Neural progenitor cell (in vitro differentiated cells): ENCODE measurements around the gene KIF24. TPM values are rescaled to one million over a fixed set of nuclear protein-coding genes. Genes with fewer than 3 reads are reported as not detected.

ENCODE experiments used
- DNase-seq: peaks from one replicate; pipeline ENCODE4 v3.0.0-alpha.2; 2016; ENCODE audit warnings: low spot score
- H2AFZ ChIP-seq: fragments of 200-600 bp; sonication (generic); replicated peaks from 2 replicates; pipeline ENCODE4 v1.6.1; 2016; ENCODE audit warnings: antibody characterized with exemption
- H3F3A ChIP-seq: fragments of 200-600 bp; sonication (generic); 2 replicates; pipeline ENCODE4 v1.6.1; 2016; ENCODE audit warnings: antibody characterized with exemption, low read depth
- H3K27ac ChIP-seq: fragments of 200-600 bp; sonication (generic); 2 replicates; pipeline ENCODE4 v1.5.1; 2016; ENCODE audit warnings: mild to moderate bottlenecking
- H3K27me3 ChIP-seq: fragments of 200-600 bp; sonication (generic); 2 replicates; pipeline ENCODE4 v1.6.1; 2016; ENCODE audit warnings: mild to moderate bottlenecking, moderate library complexity
- H3K36me3 ChIP-seq: fragments of 200-600 bp; sonication (generic); 2 replicates; pipeline ENCODE4 v1.5.1; 2016
- H3K4me1 ChIP-seq: fragments of 200-600 bp; sonication (generic); 2 replicates; pipeline ENCODE4 v1.6.1; 2016; ENCODE audit warnings: mixed run types
- H3K4me2 ChIP-seq: fragments of 200-600 bp; sonication (generic); 2 replicates; pipeline ENCODE4 v1.6.1; 2016
- H3K4me3 ChIP-seq: fragments of 200-600 bp; sonication (generic); 2 replicates; pipeline ENCODE4 v1.5.1; 2016
- H3K79me2 ChIP-seq: fragments of 200-600 bp; sonication (generic); 2 replicates; pipeline ENCODE4 v1.6.1; 2016; ENCODE audit warnings: low read depth
- H3K9ac ChIP-seq: fragments of 200-600 bp; sonication (generic); 2 replicates; pipeline ENCODE4 v1.6.1; 2016
- H3K9me3 ChIP-seq: fragments of 200-600 bp; sonication (generic); 2 replicates; pipeline ENCODE4 v1.5.1; 2016; ENCODE audit warnings: low read depth
- H4K20me1 ChIP-seq: fragments of 200-600 bp; sonication (generic); 2 replicates; pipeline ENCODE4 v1.6.1; 2016; ENCODE audit warnings: low read depth
- H3K27ac Mint-ChIP-seq: 3 replicates; pipeline ENCODE4 v1.8.0; 2021; ENCODE audit warnings: mixed read lengths
- H3K27me3 Mint-ChIP-seq: 2 replicates; pipeline ENCODE4 v1.8.0; 2022; ENCODE audit warnings: low read depth, mild to moderate bottlenecking, inconsistent platforms, moderate library complexity, mixed read lengths; ENCODE audit not compliant: insufficient read depth
- H3K36me3 Mint-ChIP-seq: 3 replicates; pipeline ENCODE4 v1.8.0; 2021; ENCODE audit warnings: mixed read lengths
- H3K4me1 Mint-ChIP-seq: 3 replicates; pipeline ENCODE4 v1.8.0; 2021; ENCODE audit warnings: mixed read lengths
- H3K4me3 Mint-ChIP-seq: 3 replicates; pipeline ENCODE4 v1.8.0; 2021; ENCODE audit warnings: mild to moderate bottlenecking, moderate library complexity, mixed read lengths
- H3K9me3 Mint-ChIP-seq: 3 replicates; pipeline ENCODE4 v1.8.0; 2020; ENCODE audit warnings: mixed read lengths
- EZH2 ChIP-seq: fragments of 200-600 bp; sonication (generic); IDR thresholded peaks from 2 replicates; pipeline ENCODE4 v1.6.1; 2017; ENCODE audit warnings: antibody characterized with exemption, mild to moderate bottlenecking, moderate library complexity
- EZH2phosphoT487 ChIP-seq: fragments of 200-600 bp; sonication (generic); IDR thresholded peaks from 2 replicates; pipeline ENCODE4 v1.6.1; 2017; ENCODE audit warnings: antibody characterized with exemption
- total RNA-seq: library from RNA; depleted of rRNA; stranded (reverse); fragments of >200 nt; gene quantifications from 2 replicates; pipeline ENCODE4 v1.2.3, GENCODE V29; 2015; ENCODE audit warnings: low replicate concordance
- TF ChIP-seq, protein P1 (sequence below): fragments of 200-600 bp; sonication (generic); IDR thresholded peaks from 2 replicates; pipeline ENCODE4 v1.5.1; 2017; ENCODE audit warnings: antibody characterized with exemption, mild to moderate bottlenecking

KIF24 gene
- total RNA-seq, 1 donor from 2014 or later: 9.4 TPM

DNA sequence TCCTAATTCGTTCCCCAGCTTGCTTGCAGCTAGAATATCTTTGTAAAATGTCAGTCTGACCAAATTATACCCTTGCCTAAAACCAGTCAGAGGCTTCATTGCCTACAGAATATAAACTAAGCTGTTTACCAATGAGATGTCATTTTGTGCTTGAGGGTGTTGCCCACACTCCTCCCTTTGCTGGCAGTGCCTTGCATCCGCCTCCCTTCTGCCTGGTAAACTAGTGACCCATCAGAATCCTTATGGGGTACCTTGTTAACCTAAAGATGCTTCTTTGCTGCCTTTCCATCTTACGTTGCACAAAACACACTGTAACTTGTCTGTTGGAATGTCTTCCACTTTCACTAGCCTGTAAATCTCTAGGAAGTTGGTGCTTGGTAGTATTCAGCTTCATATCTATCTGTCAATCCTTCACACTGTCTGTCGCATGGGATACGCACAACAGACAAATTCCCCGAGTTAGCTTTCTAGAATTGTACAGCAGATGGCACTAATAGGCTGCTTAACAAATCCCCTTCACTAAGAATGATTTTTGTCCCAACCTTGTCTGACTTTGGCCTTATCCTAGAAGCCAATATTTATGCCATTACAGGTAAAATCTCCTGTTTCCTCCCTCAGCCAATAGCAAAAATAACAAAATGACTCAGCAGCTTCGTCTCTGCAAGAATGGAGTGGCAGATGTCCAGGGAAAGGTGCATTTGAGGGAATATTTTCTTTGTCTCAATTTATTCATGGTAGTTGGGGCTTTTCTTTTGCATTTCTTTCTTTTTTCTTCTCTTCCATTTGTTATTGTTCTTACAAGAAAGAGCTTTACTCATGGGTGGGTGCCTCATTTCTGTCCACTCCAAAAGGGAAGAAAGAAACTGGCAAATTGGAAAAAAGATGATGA lies 3.3 kb upstream of the KIF24 start:
- Histone ChIP-seq H3K9ac (no peak overlapping the region), H4K20me1 (peaks cover 28% of the 10 kb centered on the region), H3K27me3 (no peaks in the 10 kb centered on the region), H3K9me3 (no peaks in the 10 kb centered on the region), H3K4me1 (peaks cover 23% of the 10 kb centered on the region), H3K4me2 (no peak overlapping the region), H2AFZ (no peak overlapping the region), H3K4me3 (no peak overlapping the region), H3K36me3 (no peaks in the 10 kb centered on the region), H3F3A (peaks cover 44% of the 10 kb centered on the region), H3K79me2 (peaks cover 42% of the 10 kb centered on the region), H3K27ac (no peak overlapping the region)
- no peak overlapping the region for H3K27ac Mint-ChIP-seq
- peaks cover 39% of the 10 kb centered on the region for H3K4me1 Mint-ChIP-seq
- DNase-seq: peak; percentile 58
- H3K27me3 Mint-ChIP-seq: peaks cover 3% of the 10 kb centered on the region
- no peaks in the 10 kb centered on the region for H3K36me3 Mint-ChIP-seq
- peak overlapping the region; percentile 2 for H3K4me3 Mint-ChIP-seq
- no peaks in the 10 kb centered on the region for H3K9me3 Mint-ChIP-seq
- TF ChIP-seq, protein P1, sequence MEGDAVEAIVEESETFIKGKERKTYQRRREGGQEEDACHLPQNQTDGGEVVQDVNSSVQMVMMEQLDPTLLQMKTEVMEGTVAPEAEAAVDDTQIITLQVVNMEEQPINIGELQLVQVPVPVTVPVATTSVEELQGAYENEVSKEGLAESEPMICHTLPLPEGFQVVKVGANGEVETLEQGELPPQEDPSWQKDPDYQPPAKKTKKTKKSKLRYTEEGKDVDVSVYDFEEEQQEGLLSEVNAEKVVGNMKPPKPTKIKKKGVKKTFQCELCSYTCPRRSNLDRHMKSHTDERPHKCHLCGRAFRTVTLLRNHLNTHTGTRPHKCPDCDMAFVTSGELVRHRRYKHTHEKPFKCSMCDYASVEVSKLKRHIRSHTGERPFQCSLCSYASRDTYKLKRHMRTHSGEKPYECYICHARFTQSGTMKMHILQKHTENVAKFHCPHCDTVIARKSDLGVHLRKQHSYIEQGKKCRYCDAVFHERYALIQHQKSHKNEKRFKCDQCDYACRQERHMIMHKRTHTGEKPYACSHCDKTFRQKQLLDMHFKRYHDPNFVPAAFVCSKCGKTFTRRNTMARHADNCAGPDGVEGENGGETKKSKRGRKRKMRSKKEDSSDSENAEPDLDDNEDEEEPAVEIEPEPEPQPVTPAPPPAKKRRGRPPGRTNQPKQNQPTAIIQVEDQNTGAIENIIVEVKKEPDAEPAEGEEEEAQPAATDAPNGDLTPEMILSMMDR: peak; percentile 58
- no peak for TF ChIP-seq EZH2phosphoT487

DNA sequence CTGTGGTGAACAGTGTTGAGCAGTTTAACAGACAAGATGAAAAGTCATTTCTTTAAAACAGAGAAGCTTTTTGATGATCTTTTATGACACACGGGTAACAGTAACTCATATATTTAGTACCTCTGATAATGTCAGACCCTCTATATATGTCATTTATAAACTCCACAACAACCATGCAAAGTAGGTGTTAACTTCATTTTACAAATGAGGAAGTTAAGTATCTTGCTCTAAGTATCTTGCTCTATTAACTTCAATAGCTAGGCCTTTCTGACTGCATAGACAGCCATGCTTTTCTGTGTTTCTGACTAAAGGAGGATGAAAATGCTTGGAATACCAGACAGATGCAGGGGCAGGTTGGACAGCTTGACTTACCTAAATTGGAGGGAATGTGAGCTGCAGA lies 2.1 kb upstream of the KIF24 start:
- Histone ChIP-seq H3K27me3 (no peaks in the 10 kb centered on the region), H3K9ac (no peak overlapping the region), H3K9me3 (no peaks in the 10 kb centered on the region), H3K27ac (no peak overlapping the region), H3K36me3 (no peaks in the 10 kb centered on the region), H3K4me3 (no peak overlapping the region), H3F3A (peaks cover 44% of the 10 kb centered on the region), H4K20me1 (peaks cover 28% of the 10 kb centered on the region), H3K79me2 (peaks cover 50% of the 10 kb centered on the region), H2AFZ (no peak overlapping the region), H3K4me2 (no peak overlapping the region), H3K4me1 (peaks cover 23% of the 10 kb centered on the region)
- H3K4me3 Mint-ChIP-seq: no peak overlapping the region
- DNase-seq: no peak
- H3K27ac Mint-ChIP-seq: no peak overlapping the region
- no peaks in the 10 kb centered on the region for H3K9me3 Mint-ChIP-seq
- H3K27me3 Mint-ChIP-seq: peaks cover 3% of the 10 kb centered on the region
- no peaks in the 10 kb centered on the region for H3K36me3 Mint-ChIP-seq
- peaks cover 45% of the 10 kb centered on the region for H3K4me1 Mint-ChIP-seq
- TF ChIP-seq, protein P1: no peak
- TF ChIP-seq EZH2phosphoT487 (no peak), EZH2 (no peak)

DNA sequence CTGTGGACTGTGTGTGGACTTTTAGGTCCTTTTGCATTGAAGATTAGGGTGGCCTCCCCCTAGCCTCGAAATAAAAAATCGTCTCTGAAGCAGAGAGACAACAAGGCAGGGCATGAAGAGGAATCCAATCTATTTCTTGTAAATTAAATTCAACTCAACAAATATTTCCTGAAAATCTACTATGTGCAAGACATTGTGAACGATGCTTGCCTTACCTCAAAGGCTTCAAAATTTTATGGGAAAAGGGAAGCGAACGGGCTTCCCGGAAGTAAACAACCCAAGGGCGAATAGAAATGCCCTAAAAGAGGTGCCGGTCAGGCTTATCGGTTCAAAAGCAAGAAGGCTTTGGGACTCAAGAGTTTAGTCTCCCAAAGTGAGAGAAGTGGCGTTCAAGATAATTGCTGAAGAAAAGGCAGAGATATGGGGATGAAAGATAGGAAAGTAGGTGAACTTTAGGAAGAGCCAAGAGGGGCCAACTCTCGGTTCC lies 525 bp downstream of the KIF24 start:
- peaks cover 7% of the 10 kb centered on the region for H3K4me1 ChIP-seq
- peaks cover 32% of the 10 kb centered on the region for H3F3A ChIP-seq
- H3K36me3 Mint-ChIP-seq: no peaks in the 10 kb centered on the region
- H3K4me3 Mint-ChIP-seq: peak overlapping the region; percentile 97
- peaks cover 15% of the 10 kb centered on the region for H4K20me1 ChIP-seq
- H3K27me3 ChIP-seq: no peaks in the 10 kb centered on the region
- H3K36me3 ChIP-seq: no peaks in the 10 kb centered on the region
- TF ChIP-seq EZH2: no peak
- H3K4me2 ChIP-seq: peak overlapping the region; percentile 87
- H3K9me3 ChIP-seq: no peaks in the 10 kb centered on the region
- H3K27me3 Mint-ChIP-seq: peaks cover 3% of the 10 kb centered on the region
- H3K27ac Mint-ChIP-seq: peak overlapping the region; percentile 97
- H3K9me3 Mint-ChIP-seq: no peaks in the 10 kb centered on the region
- H3K79me2 ChIP-seq: peaks cover 58% of the 10 kb centered on the region
- peak overlapping the region; percentile 84 for H3K9ac ChIP-seq
- H3K4me1 Mint-ChIP-seq: peaks cover 33% of the 10 kb centered on the region
- H2AFZ ChIP-seq: peak overlapping the region; percentile 89
- peak overlapping the region; percentile 77 for H3K4me3 ChIP-seq
- H3K27ac ChIP-seq: no peak overlapping the region
- DNase-seq: peak; percentile 13

DNA sequence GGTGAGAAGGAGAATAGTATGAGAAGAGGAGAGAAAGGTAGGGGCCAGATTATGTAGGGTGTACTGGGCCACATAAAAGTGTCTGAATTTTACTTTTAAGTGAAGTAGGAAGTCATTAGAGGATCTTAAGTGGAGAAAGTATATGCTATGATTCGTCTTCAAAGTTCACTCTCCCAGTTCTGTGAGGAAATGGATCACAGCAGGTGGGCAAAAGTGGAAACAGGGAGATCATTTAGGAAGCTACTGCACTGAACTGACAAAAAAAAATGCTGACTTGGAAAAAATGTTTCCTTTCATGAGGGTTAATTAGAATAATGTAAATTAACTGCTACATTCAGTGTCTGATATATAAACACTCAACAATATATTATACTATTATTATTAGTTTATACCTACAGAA lies 2.4 kb downstream of the KIF24 start:
- no peaks in the 10 kb centered on the region for H4K20me1 ChIP-seq
- H3K4me1 Mint-ChIP-seq: peaks cover 25% of the 10 kb centered on the region
- no peak for TF ChIP-seq EZH2phosphoT487
- no peak for TF ChIP-seq EZH2
- TF ChIP-seq, protein P1: no peak
- H3K36me3 ChIP-seq: no peaks in the 10 kb centered on the region
- no peak overlapping the region for H3K4me3 Mint-ChIP-seq
- H3K9me3 ChIP-seq: no peaks in the 10 kb centered on the region
- H3K9me3 Mint-ChIP-seq: no peaks in the 10 kb centered on the region
- H3K27me3 Mint-ChIP-seq: no peaks in the 10 kb centered on the region
- H3K27ac ChIP-seq: no peak overlapping the region
- peaks cover 7% of the 10 kb centered on the region for H3K4me1 ChIP-seq
- no peak overlapping the region for H3K4me3 ChIP-seq
- H3K9ac ChIP-seq: no peak overlapping the region
- H3F3A ChIP-seq: peaks cover 20% of the 10 kb centered on the region
- peaks cover 53% of the 10 kb centered on the region for H3K79me2 ChIP-seq
- H3K27ac Mint-ChIP-seq: no peak overlapping the region
- no peak overlapping the region for H2AFZ ChIP-seq
- H3K4me2 ChIP-seq: no peak overlapping the region
- no peaks in the 10 kb centered on the region for H3K27me3 ChIP-seq
- H3K36me3 Mint-ChIP-seq: no peaks in the 10 kb centered on the region
- DNase-seq: no peak
